Measurements from ENCODE around the gene TC2N.
"Not testable (repeated sequence)": the region's sequence is repeated elsewhere in the genome, so short reads cannot be mapped to it uniquely, and the experiment has no call there.

TC2N gene

DNA sequence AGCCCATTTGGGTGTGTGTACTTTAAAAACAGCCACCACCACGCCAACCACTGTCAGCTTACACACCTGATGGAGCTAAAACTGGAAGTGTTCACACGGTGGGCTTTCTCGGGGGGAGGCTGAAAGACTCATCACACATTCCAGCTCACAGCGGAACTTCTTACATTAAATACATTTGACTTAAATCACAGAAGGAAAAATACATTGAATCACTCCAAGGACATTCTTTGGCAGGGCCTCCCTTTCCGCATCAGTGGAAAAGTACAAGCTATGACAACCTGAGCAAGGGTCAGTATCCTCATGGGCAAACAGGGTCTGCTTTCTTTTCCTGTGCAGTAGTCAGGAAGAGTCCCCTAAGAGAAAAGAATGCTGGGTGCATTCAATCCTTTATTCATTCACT, 31.0 kb upstream of the TC2N start:
- no peak overlapping the region for H3K4me3 ChIP-seq (ENCODE audit: control insufficient read depth, low read depth, low read length)
- TF ChIP-seq, protein P1, sequence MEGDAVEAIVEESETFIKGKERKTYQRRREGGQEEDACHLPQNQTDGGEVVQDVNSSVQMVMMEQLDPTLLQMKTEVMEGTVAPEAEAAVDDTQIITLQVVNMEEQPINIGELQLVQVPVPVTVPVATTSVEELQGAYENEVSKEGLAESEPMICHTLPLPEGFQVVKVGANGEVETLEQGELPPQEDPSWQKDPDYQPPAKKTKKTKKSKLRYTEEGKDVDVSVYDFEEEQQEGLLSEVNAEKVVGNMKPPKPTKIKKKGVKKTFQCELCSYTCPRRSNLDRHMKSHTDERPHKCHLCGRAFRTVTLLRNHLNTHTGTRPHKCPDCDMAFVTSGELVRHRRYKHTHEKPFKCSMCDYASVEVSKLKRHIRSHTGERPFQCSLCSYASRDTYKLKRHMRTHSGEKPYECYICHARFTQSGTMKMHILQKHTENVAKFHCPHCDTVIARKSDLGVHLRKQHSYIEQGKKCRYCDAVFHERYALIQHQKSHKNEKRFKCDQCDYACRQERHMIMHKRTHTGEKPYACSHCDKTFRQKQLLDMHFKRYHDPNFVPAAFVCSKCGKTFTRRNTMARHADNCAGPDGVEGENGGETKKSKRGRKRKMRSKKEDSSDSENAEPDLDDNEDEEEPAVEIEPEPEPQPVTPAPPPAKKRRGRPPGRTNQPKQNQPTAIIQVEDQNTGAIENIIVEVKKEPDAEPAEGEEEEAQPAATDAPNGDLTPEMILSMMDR (IDR thresholded peaks at IDR 0.05; ENCODE audit: control insufficient read depth, insufficient read depth, low read depth, low read length, missing control alignments), result no peak
- no peak for DNase-seq (ENCODE audit: low read depth)

DNA sequence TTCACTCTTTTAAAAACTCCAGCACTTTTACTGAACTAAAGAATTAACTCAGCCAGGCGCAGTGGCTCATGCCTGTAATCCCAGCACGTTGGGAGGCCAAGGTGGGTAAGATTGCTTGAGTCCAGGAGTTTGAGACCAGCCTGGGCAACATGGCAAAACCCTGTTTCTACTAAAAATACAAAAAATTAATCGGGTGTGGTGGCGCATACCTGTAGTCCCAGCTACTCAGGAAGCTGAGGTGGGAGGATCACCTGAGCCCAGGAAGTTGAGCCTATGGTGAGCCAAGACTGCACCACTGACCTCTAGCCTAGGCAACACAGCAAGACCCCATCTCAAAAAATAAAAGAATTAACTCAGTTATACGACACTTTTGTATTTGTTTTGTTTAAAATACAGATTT, 30.4 kb upstream of the TC2N start:
- DNase-seq (ENCODE audit: low read depth); H3K4me3 ChIP-seq (ENCODE audit: control insufficient read depth, low read depth, low read length): not testable (repeated sequence)

DNA sequence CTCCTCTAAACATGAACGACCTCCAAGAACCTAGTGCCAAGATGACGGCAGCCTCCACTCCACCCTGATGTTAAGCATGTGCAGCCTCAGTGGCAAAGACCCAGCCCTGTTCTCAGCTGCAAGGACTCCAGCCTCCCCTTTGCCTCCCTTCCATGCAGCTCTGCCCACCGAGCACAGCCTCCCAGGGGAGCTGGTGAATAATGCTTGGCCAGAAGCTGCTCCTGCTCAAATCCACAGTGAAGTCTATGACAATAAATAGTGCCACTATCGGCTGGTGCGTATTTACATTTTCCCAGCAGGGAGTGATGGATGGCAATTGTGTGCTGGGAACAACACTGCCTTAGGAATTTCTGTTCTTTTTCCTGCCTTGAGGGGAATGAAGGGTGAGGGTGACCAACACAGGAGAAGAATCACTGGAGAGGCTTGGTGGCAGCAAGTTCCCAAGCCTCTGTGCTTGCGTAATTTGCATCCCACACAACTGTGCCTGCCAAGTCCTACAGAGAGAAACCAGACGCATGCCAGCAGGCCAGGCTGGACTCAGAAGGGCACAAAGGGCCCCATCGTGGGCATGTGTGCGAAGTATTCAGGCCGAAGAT, 29.9 kb upstream of the TC2N start:
- H3K4me3 ChIP-seq (ENCODE audit: control insufficient read depth, low read depth, low read length), result no peak overlapping the region
- TF ChIP-seq, protein P1 (IDR thresholded peaks at IDR 0.05; ENCODE audit: control insufficient read depth, insufficient read depth, low read depth, low read length, missing control alignments), result no peak
- DNase-seq (ENCODE audit: low read depth), result peak; percentile 29

DNA sequence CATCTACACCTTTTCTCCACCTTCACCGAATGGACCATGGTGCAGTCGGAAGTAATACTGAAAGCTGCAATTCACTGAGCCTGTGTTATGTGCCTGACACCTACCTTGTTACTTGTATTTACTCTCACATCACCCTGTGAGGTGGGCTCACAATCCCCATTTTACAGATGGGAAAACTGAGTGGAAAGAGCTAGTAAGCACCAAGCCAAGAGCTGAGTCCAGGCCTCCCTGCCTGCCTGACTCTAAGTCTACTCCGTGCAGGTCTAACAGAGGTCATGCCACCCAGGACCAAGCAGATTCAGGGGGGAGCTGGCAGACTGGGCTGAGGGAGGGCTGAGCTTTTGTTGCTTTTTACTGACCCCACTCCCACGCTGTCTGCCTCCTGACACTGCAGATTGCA, 29.1 kb upstream of the TC2N start:
- TF ChIP-seq, protein P1 (IDR thresholded peaks at IDR 0.05; ENCODE audit: control insufficient read depth, insufficient read depth, low read depth, low read length, missing control alignments), result no peak
- DNase-seq (ENCODE audit: low read depth), result no peak
- no peak overlapping the region for H3K4me3 ChIP-seq (ENCODE audit: control insufficient read depth, low read depth, low read length)

DNA sequence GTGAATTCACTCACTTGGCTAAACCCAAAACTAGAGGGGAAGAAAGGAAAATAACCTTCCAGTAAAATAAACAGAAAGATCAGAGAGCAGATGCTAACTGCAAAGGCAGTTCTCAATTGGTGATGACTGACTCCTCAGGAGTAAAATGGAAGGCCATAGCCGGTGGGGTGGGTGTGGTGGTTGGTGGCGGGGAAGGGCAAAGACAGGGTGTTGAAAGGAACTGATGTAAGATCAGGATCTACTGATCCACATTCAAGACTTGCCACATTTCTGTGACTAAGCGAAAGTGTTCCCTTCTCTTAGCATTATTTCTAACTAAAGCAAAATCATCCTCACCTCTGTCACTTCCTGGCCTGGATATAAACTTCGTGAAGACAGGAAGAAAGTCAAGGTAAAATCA, 26.3 kb upstream of the TC2N start:
- TF ChIP-seq, protein P1 (IDR thresholded peaks at IDR 0.05; ENCODE audit: control insufficient read depth, insufficient read depth, low read depth, low read length, missing control alignments), result no peak
- DNase-seq (ENCODE audit: low read depth), result no peak

DNA sequence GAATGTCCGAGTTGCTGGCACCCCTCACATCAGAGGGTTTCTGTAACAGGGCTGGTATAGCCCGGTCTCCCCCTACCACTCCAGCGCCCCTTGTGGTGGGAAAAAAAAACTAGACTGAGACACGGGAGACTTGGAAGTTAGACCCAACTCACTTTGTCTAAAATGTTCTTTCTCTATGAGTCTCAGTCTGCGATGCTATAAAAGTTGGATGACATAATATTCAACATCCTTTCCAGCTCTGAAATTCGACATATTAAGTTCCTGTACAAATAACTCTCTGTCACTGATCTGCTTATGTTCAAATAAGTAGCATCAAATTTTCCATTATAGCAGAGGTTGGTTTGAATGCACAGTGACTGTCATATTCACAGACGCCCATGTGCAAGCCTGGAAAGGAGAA, 25.7 kb upstream of the TC2N start:
- TF ChIP-seq, protein P1 (IDR thresholded peaks at IDR 0.05; ENCODE audit: control insufficient read depth, insufficient read depth, low read depth, low read length, missing control alignments), result peak; percentile 45
- no peak for DNase-seq (ENCODE audit: low read depth)
- H3K4me3 ChIP-seq (ENCODE audit: control insufficient read depth, low read depth, low read length), result no peak overlapping the region

More for the DNA sequence above, 26.3 kb upstream of the TC2N start:
- H3K4me3 ChIP-seq (ENCODE audit: control insufficient read depth, low read depth, low read length), result no peak overlapping the region

DNA sequence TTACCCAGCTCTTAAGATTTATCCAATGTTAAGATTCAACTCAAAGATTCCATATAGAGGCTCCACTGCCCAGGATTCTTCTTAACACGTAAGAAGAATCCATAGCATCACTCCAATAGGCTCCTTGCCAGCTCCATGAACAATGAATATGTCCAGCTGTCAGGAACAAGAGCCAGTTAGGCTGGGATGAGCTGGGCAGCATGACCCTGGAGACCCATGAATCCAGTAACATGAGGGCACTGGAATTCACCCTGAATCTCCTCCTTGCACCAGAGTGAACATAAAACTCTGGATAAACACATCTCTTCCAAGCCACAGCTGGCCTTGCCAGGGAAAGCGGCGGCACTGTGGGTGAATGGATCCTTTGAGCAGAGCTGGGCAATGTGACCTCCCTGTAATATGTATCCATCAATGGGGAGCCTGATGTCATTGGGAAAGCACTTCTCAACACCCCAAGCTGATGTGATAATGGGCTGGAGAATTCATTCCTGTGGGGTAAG, 24.4 kb upstream of the TC2N start:
- no peak overlapping the region for H3K4me3 ChIP-seq (ENCODE audit: control insufficient read depth, low read depth, low read length)
- DNase-seq (ENCODE audit: low read depth), result no peak
- TF ChIP-seq, protein P1 (IDR thresholded peaks at IDR 0.05; ENCODE audit: control insufficient read depth, insufficient read depth, low read depth, low read length, missing control alignments), result no peak

Data from AG09309 (cell line).